NB4 (cell line): ENCODE measurements around the gene SLC12A7.

Source experiments
- DNase-seq: peaks from one replicate; pipeline ENCODE4 v3.0.0; 2010; ENCODE audit warnings: low read depth
- H3K4me3 ChIP-seq: one replicate; pipeline ENCODE4 v1.5.1; 2011; ENCODE audit warnings: mild to moderate bottlenecking, low read depth, low read length, moderate library complexity
- CTCF ChIP-seq: IDR thresholded peaks from one replicate; pipeline ENCODE4 v1.5.1; 2012; ENCODE audit warnings: low read depth, low read length
- MAX ChIP-seq: IDR thresholded peaks from 2 replicates; pipeline ENCODE4 v1.6.1; 2011; ENCODE audit warnings: low read depth, low read length
- MYC ChIP-seq: IDR thresholded peaks from 2 replicates; pipeline ENCODE4 v1.6.1; 2011; ENCODE audit warnings: low read depth, low read length
- POLR2A ChIP-seq: IDR thresholded peaks from 2 replicates; pipeline ENCODE4 v1.6.1; 2011; ENCODE audit warnings: mild to moderate bottlenecking; ENCODE audit not compliant: insufficient read length; ENCODE audit errors: extremely low read depth

The SLC12A7 gene

GRCh38 chr5:1092122-1092521, 19.7 kb downstream of the SLC12A7 start:
- no peak for DNase-seq
- H3K4me3 ChIP-seq: no peak overlapping the region
- TF ChIP-seq CTCF: no peak
- no peak for TF ChIP-seq MYC
- no peak for TF ChIP-seq MAX
- TF ChIP-seq POLR2A: no peak

DNA sequence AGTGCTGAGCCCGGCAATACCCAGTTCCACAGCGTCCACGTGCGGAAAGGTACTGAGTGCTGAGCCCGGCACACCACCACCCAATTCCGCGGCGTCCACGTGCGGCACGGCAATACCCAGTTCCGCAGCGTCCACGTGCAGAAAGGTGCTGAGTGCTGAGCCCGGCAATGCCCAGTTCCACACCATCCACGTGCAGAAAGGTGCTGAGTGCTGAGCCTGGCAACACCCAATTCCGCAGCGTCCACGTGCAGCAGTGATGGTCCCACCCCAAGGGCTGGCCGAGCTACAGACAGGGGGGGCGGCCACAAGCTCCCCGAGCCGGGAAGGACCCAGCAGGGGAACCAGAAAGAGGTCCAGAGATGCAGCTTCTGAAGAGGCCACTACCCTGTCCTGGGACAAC, 20.2 kb downstream of the SLC12A7 start:
- H3K4me3 ChIP-seq: no peak overlapping the region
- DNase-seq: no peak
- no peak for TF ChIP-seq MAX
- TF ChIP-seq CTCF: no peak
- no peak for TF ChIP-seq POLR2A
- no peak for TF ChIP-seq MYC

DNA sequence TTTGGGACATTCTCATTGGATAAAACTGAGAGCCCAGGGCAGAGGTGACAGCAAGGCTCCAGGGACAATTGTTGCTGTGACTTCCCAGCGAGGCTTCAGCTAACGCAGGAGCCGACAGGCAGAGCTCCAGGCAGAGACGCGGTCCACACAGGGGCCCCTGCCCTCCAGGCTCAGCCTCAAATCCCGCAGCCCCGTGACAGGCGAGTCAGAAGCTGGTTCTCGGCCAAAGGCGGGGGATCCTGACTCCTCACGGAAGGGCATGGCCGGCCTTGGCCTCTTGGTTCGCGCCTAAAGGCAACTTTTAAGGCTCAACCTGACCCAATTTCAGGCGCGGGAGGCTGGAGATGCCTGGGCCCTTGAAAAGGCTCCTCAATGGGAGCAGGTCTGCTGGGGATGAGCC, 21.3 kb downstream of the SLC12A7 start:
- no peak for TF ChIP-seq CTCF
- no peak for TF ChIP-seq POLR2A
- TF ChIP-seq MYC: no peak
- no peak for DNase-seq
- no peak overlapping the region for H3K4me3 ChIP-seq

DNA sequence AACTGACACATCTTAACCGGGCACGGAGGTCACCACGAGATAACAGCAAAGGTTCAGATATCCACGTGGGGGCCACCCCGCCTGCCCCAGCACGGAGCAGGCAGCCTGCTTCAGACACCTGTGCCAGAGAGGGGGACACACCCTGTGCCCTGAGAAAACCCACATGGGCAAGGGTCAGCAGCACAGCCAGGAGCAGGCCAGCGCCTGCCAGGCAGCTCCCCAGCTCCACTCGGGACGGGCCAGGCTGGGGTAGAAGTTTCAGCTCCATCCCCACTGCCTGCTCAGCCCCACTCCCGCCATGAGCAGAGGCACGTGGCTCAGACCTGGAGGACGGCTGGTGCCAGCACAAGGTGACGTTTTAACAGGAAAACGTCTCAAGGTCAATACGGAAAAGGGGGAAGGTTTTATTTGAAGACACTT, 22.2 kb downstream of the SLC12A7 start:
- DNase-seq: no peak
- no peak overlapping the region for H3K4me3 ChIP-seq
- TF ChIP-seq MAX (no peak), MYC (no peak), CTCF (no peak), POLR2A (no peak)

DNA sequence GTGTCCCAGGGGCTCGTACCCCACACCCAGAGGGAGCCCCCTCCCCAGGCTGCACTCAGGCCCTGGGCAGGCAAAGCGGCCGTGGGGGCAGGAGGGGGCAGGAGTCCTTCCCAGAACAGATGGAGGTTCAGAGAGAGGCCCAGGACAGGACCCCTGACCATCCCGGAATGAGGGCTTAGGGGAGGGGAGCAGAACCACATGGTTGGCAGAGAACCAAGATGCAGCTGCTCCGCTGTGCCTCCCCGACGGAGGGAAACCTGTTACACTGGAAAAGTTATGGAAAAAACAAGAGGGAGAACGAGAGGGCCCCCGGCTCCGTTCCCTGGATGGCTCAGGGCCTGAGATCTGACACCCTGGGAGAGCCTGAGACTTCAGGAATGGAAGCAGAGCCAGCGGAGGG, 22.7 kb downstream of the SLC12A7 start:
- no peak for DNase-seq
- TF ChIP-seq CTCF: no peak
- no peak for TF ChIP-seq POLR2A
- no peak for TF ChIP-seq MYC
- no peak for TF ChIP-seq MAX
- no peak overlapping the region for H3K4me3 ChIP-seq

- no peak overlapping the region for H3K4me3 ChIP-seq
- TF ChIP-seq CTCF (no peak), MAX (0 out of 2 replicates have a peak, but pooled peaks have one; percentile 14), MYC (no peak)
- DNase-seq: no peak
Observed at GRCh38 chr5:1088726-1089125, 23.1 kb downstream of the SLC12A7 start.
